ENCODE results near the gene VPS35L. TPM values are rescaled to one million over a fixed set of nuclear protein-coding genes. Genes with fewer than 3 reads are reported as not detected.

The VPS35L gene
- total RNA-seq, 4 donors from 2014 or later = 41.4 to 68.1 (median 61.1) TPM

- H3K27me3 ChIP-seq = no peaks in the 10 kb centered on the region
- DNase-seq (ENCODE audit: low spot score in 2 of 2) = no peak
- H3K4me1 ChIP-seq = peaks cover 0 to 46% (median 22%) of the 10 kb centered on the region in 4 donors
- TF ChIP-seq CTCF (IDR thresholded peaks at IDR 0.05) (no peak), POLR2A (IDR thresholded peaks at IDR 0.05) (no peak), EP300 (IDR thresholded peaks at IDR 0.05) (no peak)
- H3K4me3 ChIP-seq = peak overlapping the region; percentile 73 to 92 (median 83)
- peaks cover 0 to 17% (median 0%) of the 10 kb centered on the region in 3 donors for H3K36me3 ChIP-seq
- 14% methylated on average over 19 of the region's 19 CpGs for WGBS, 2 donors
- no peaks in the 10 kb centered on the region for H3K9me3 ChIP-seq
- H3K27ac ChIP-seq = peak overlapping the region; percentile 55 to 91 (median 73)
These were observed 30.7 kb upstream of the VPS35L start for GRCh38 chr16:19524616-19525384.

- Histone ChIP-seq H3K9me3 (no peaks in the 10 kb centered on the region), H3K4me3 (peak overlapping the region in 3 of 4 donors; percentile 73 to 92 (median 79)), H3K36me3 (peaks cover 0 to 23% (median 0%) of the 10 kb centered on the region in 3 donors), H3K27me3 (no peaks in the 10 kb centered on the region), H3K27ac (peak overlapping the region in 2 of 4 donors; percentile 23 to 86), H3K4me1 (peaks cover 0 to 40% (median 16%) of the 10 kb centered on the region in 4 donors)
- TF ChIP-seq POLR2A (IDR thresholded peaks at IDR 0.05) = no peak
- no peak for DNase-seq (ENCODE audit: low spot score in 2 of 2)
- WGBS, 2 donors = 73 to 88% methylated on average over 2 of the region's 2 CpGs
These were observed 30.1 kb upstream of the VPS35L start for GRCh38 chr16:19525385-19525723.

- 92 to 93% methylated on average over 1 of the region's 1 CpG for WGBS, 2 donors
- Histone ChIP-seq H3K27me3 (no peaks in the 10 kb centered on the region), H3K9me3 (no peaks in the 10 kb centered on the region), H3K36me3 (peaks cover 0 to 29% (median 0%) of the 10 kb centered on the region in 3 donors), H3K4me1 (peaks cover 0 to 32% (median 9%) of the 10 kb centered on the region in 4 donors), H3K4me3 (no peak overlapping the region), H3K27ac (no peak overlapping the region)
- DNase-seq (ENCODE audit: low spot score in 2 of 2) = no peak
- no peak for TF ChIP-seq EP300 (IDR thresholded peaks at IDR 0.05)
These were observed 28.3 kb upstream of the VPS35L start for GRCh38 chr16:19527161-19527560.

GRCh38 chr16:19528666-19529065 is 26.8 kb upstream of the VPS35L start:
- Histone ChIP-seq H3K27me3 (no peaks in the 10 kb centered on the region), H3K4me3 (no peak overlapping the region), H3K4me1 (peaks cover 0 to 25% (median 5%) of the 10 kb centered on the region in 4 donors), H3K9me3 (no peaks in the 10 kb centered on the region), H3K36me3 (peaks cover 0 to 35% (median 0%) of the 10 kb centered on the region in 3 donors), H3K27ac (no peak overlapping the region)
- TF ChIP-seq POLR2A (IDR thresholded peaks at IDR 0.05) (no peak), CTCF (IDR thresholded peaks at IDR 0.05) (no peak), EP300 (IDR thresholded peaks at IDR 0.05) (no peak)
- no peak for DNase-seq (ENCODE audit: low spot score in 2 of 2)
- WGBS, 2 donors = 94 to 97% methylated on average over 3 of the region's 3 CpGs

GRCh38 chr16:19532601-19533000 is 22.9 kb upstream of the VPS35L start:
- no peak for DNase-seq (ENCODE audit: low spot score in 2 of 2)
- Histone ChIP-seq H3K27me3 (no peaks in the 10 kb centered on the region), H3K4me1 (peaks cover 0 to 6% (median 0%) of the 10 kb centered on the region in 4 donors), H3K9me3 (no peaks in the 10 kb centered on the region), H3K36me3 (peaks cover 0 to 66% (median 0%) of the 10 kb centered on the region in 3 donors), H3K27ac (peak overlapping the region in 2 of 4 donors; percentile 67 to 69), H3K4me3 (no peak overlapping the region)
- TF ChIP-seq POLR2A (IDR thresholded peaks at IDR 0.05) (no peak), CTCF (IDR thresholded peaks at IDR 0.05) (no peak), EP300 (IDR thresholded peaks at IDR 0.05) (no peak)
- 48 to 53% methylated on average over 1 of the region's 1 CpG for WGBS, 2 donors

GRCh38 chr16:19540241-19540970 is 15.1 kb upstream of the VPS35L start:
- H3K36me3 ChIP-seq = peaks cover 0 to 77% (median 3%) of the 10 kb centered on the region in 3 donors
- H3K9me3 ChIP-seq = no peaks in the 10 kb centered on the region
- 95 to 96% methylated on average over 6 of the region's 6 CpGs for WGBS, 2 donors
- no peaks in the 10 kb centered on the region for H3K4me1 ChIP-seq
- no peak for DNase-seq (ENCODE audit: low spot score in 2 of 2)
- H3K27me3 ChIP-seq = no peaks in the 10 kb centered on the region
- no peak overlapping the region for H3K4me3 ChIP-seq
- no peak for TF ChIP-seq EP300 (IDR thresholded peaks at IDR 0.05)
- no peak for TF ChIP-seq CTCF (IDR thresholded peaks at IDR 0.05)
- TF ChIP-seq POLR2A (IDR thresholded peaks at IDR 0.05) = no peak
- no peak overlapping the region for H3K27ac ChIP-seq

Data from tibial nerve (tissue), 4 donors.